SK-N-SH (cell line): Measurements from ENCODE around the gene TP73. TPM values are rescaled to one million over a fixed set of nuclear protein-coding genes. Genes with fewer than 3 reads are reported as not detected.
A peak's percentile ranks its signal among the peaks of the same experiment; 100 is the strongest.

Source experiments
- CTCF ChIA-PET: fragments of 300-600, 350-600 bp; formaldehyde crosslinking; extraction: SDS; loops from one replicate; lab custom pipeline; 2021; lab: Yijun Ruan, JAX
- POLR2A ChIA-PET: fragments of 350-600 bp; sonication (Branson Sonifier 250); formaldehyde crosslinking; extraction: SDS; loops from one replicate; lab custom pipeline; 2020; ENCODE audit warnings: antibody characterized with exemption, inconsistent platforms; lab: Yijun Ruan, JAX
- DNase-seq: peaks from one replicate; pipeline ENCODE4 v3.0.0; 2012
- H2AFZ ChIP-seq: fragments of 200-600 bp; sonication (generic); 2 replicates; pipeline ENCODE4 v1.8.1; 2016; ENCODE audit warnings: antibody characterized with exemption, mild to moderate bottlenecking, low read depth
- H3F3A ChIP-seq: fragments of 200-600 bp; sonication (generic); replicated peaks from 2 replicates; pipeline ENCODE3; 2016; ENCODE audit warnings: antibody characterized with exemption, mild to moderate bottlenecking; ENCODE audit not compliant: insufficient read depth
- H3K27ac ChIP-seq, 2 experiments: fragments of 200-500 bp in 1 of 2; fragments of 200-600 bp in 1 of 2; sonication (Bioruptor generic) in 1 of 2; sonication (generic), shearing (Covaris generic) in 1 of 2; 2 replicates each; pipeline versions ENCODE4 v1.5.1 to v1.6.1; 2014 to 2016; ENCODE audit warnings: low read depth in 2 of 2, inconsistent platforms in 1 of 2, low read length in 1 of 2, mild to moderate bottlenecking in 1 of 2, mixed read lengths in 1 of 2
- H3K27me3 ChIP-seq: fragments of 200-600 bp; sonication (generic), shearing (Covaris generic); 2 replicates; pipeline ENCODE4 v1.6.1; 2016; ENCODE audit warnings: mixed run types; ENCODE audit not compliant: insufficient read depth
- H3K36me3 ChIP-seq, 2 experiments: fragments of 200-500 bp in 1 of 2; fragments of 200-600 bp in 1 of 2; sonication (Bioruptor generic) in 1 of 2; sonication (generic) in 1 of 2; replicated peaks in 1 of 2; 2 replicates each; pipeline versions ENCODE3 to v1.5.1; 2014 to 2016; ENCODE audit warnings: low read length in 1 of 2, mild to moderate bottlenecking in 1 of 2; ENCODE audit not compliant: insufficient read depth in 2 of 2, control insufficient read depth in 1 of 2
- H3K4me1 ChIP-seq, 2 experiments: fragments of 200-500 bp in 1 of 2; fragments of 200-600 bp in 1 of 2; sonication (Bioruptor generic) in 1 of 2; sonication (generic), shearing (Covaris generic) in 1 of 2; 2 replicates each; pipeline versions ENCODE4 v1.5.1 to v1.6.1; 2014 to 2016; ENCODE audit warnings: low read depth in 1 of 2, low read length in 1 of 2, mixed run types in 1 of 2; ENCODE audit not compliant: insufficient read depth in 2 of 2, control insufficient read depth in 1 of 2
- H3K4me2 ChIP-seq: fragments of 200-600 bp; sonication (generic), shearing (Covaris generic); 2 replicates; pipeline ENCODE4 v1.6.1; 2017; ENCODE audit warnings: mixed run types
- H3K4me3 ChIP-seq, 2 experiments: fragments of 200-500 bp in 1 of 2; fragments of 200-600 bp in 1 of 2; sonication (Bioruptor generic) in 1 of 2; sonication (generic), shearing (Covaris generic) in 1 of 2; 2 replicates each; pipeline versions ENCODE4 v1.5.1 to v1.8.1; 2014 to 2016; ENCODE audit warnings: low read depth in 2 of 2, inconsistent platforms in 1 of 2, low read length in 1 of 2, mild to moderate bottlenecking in 1 of 2, mixed read lengths in 1 of 2, moderate library complexity in 1 of 2
- H3K79me2 ChIP-seq: fragments of 200-600 bp; sonication (generic); 2 replicates; pipeline ENCODE4 v1.8.1; 2017; ENCODE audit warnings: mild to moderate bottlenecking; ENCODE audit not compliant: insufficient read depth
- H3K9ac ChIP-seq: fragments of 200-600 bp; sonication (generic); 2 replicates; pipeline ENCODE4 v1.6.1; 2017; ENCODE audit warnings: mixed run types
- H3K9me2 ChIP-seq: fragments of 200-600 bp; sonication (generic); 2 replicates; pipeline ENCODE4 v1.6.1; 2017; ENCODE audit warnings: mixed run types
- H3K9me3 ChIP-seq: fragments of 200-600 bp; sonication (generic); 2 replicates; pipeline ENCODE4 v1.6.1; 2017; ENCODE audit warnings: mixed run types, mild to moderate bottlenecking, moderate library complexity
- H4K20me1 ChIP-seq: fragments of 200-600 bp; sonication (generic); 2 replicates; pipeline ENCODE4 v1.6.1; 2017; ENCODE audit warnings: mild to moderate bottlenecking, mixed run types; ENCODE audit not compliant: insufficient read depth
- CHD2 ChIP-seq: fragments of 150-350 bp; IDR thresholded peaks from 2 replicates; pipeline ENCODE4 v1.6.1; 2018; ENCODE audit warnings: low read length; ENCODE audit not compliant: partially characterized antibody
- ELF1 ChIP-seq: IDR thresholded peaks from 2 replicates; pipeline ENCODE4 v1.4.0; 2012
- FOSL2 ChIP-seq: IDR thresholded peaks from 2 replicates; pipeline ENCODE4 v1.4.0; 2012; ENCODE audit warnings: low read depth, mild to moderate bottlenecking, moderate library complexity, borderline replicate concordance
- FOXJ3 ChIP-seq: sonication (generic); formaldehyde crosslinking; IDR thresholded peaks from 2 replicates; pipeline ENCODE4 v1.5.1; 2020; ENCODE audit warnings: mild to moderate bottlenecking, missing genetic modification reagents
- MEF2A ChIP-seq: IDR thresholded peaks from 2 replicates; pipeline ENCODE4 v1.4.0; 2012; ENCODE audit warnings: low read depth, borderline replicate concordance
- MXI1 ChIP-seq: IDR thresholded peaks from 2 replicates; pipeline ENCODE4 v1.6.1; 2012; ENCODE audit warnings: mild to moderate bottlenecking, low read depth, low read length, improper control_type of control experiment
- NFIC ChIP-seq: IDR thresholded peaks from 2 replicates; pipeline ENCODE4 v1.4.0; 2012; ENCODE audit warnings: borderline replicate concordance
- NRF1 ChIP-seq: IDR thresholded peaks from 2 replicates; pipeline ENCODE4 v1.6.1; 2012; ENCODE audit warnings: low read depth, mild to moderate bottlenecking, low read length
- POLR2AphosphoS5 ChIP-seq: IDR thresholded peaks from 2 replicates; pipeline ENCODE4 v1.6.1; 2012; ENCODE audit warnings: low read depth, low read length
- RAD21 ChIP-seq: IDR thresholded peaks from 2 replicates; pipeline ENCODE4 v1.6.1; 2012; ENCODE audit warnings: mild to moderate bottlenecking, low read length
- RCOR1 ChIP-seq: fragments of 150-350 bp; IDR thresholded peaks from 2 replicates; pipeline ENCODE4 v1.6.1; 2017; ENCODE audit warnings: antibody characterized with exemption, low read length
- RFX5 ChIP-seq: IDR thresholded peaks from 2 replicates; pipeline ENCODE4 v1.6.1; 2012; ENCODE audit warnings: mild to moderate bottlenecking, improper control_type of control experiment, low read length
- RXRA ChIP-seq: IDR thresholded peaks from 2 replicates; pipeline ENCODE4 v1.4.0; 2012; ENCODE audit warnings: low read depth, mild to moderate bottlenecking, borderline replicate concordance
- SIN3A ChIP-seq: IDR thresholded peaks from 2 replicates; pipeline ENCODE4 v1.6.1; 2012; ENCODE audit warnings: low read depth, mild to moderate bottlenecking, low read length, moderate library complexity, borderline replicate concordance
- SMC3 ChIP-seq: IDR thresholded peaks from 2 replicates; pipeline ENCODE4 v1.6.1; 2012; ENCODE audit warnings: low read depth, low read length, improper control_type of control experiment
- TAF1 ChIP-seq: IDR thresholded peaks from 2 replicates; pipeline ENCODE4 v1.6.1; 2012; ENCODE audit warnings: low read depth, mild to moderate bottlenecking, low read length, moderate library complexity, borderline replicate concordance
- TCF12 ChIP-seq: IDR thresholded peaks from 2 replicates; pipeline ENCODE4 v1.4.0; 2012
- YY1 ChIP-seq: IDR thresholded peaks from 2 replicates; pipeline ENCODE4 v1.4.0; 2012; ENCODE audit warnings: low read depth, mild to moderate bottlenecking
- WGBS: methylation state at CpG from one replicate; pipeline ENCODE4 v1.1.6; 2017; ENCODE audit warnings: low lambda C conversion rate; 5-methylcytosine and 5-hydroxymethylcytosine counted together
- polyA plus RNA-seq, 3 experiments: library from polyadenylated mRNA; depleted of rRNA; stranded (reverse); fragments of >200 nt; gene quantifications; 2 replicates each; pipeline ENCODE4 v1.2.3, GENCODE V29; 2012
- TF ChIP-seq, protein P1 (sequence below): IDR thresholded peaks from 2 replicates; pipeline ENCODE4; 2012
- TF ChIP-seq, protein P2 (sequence below): fragments of 150-350 bp; IDR thresholded peaks from 2 replicates; pipeline ENCODE4 v1.6.1; 2017; ENCODE audit warnings: antibody characterized with exemption, low read length, low read depth, borderline replicate concordance
- TF ChIP-seq, protein P3 (sequence below): IDR thresholded peaks from 2 replicates; pipeline ENCODE4 v1.4.0; 2012; ENCODE audit warnings: low read depth
- TF ChIP-seq, protein P4 (sequence below): fragments of 200-600 bp; sonication (generic); IDR thresholded peaks from 2 replicates; pipeline ENCODE4 v1.6.1; 2017; ENCODE audit warnings: antibody characterized with exemption, mild to moderate bottlenecking, moderate library complexity
- TF ChIP-seq, protein P5 (sequence below): IDR thresholded peaks from 2 replicates; pipeline ENCODE4 v1.4.0; 2012; ENCODE audit warnings: low read depth, borderline replicate concordance

Gene TP73
- polyA plus RNA-seq, 1 of the 3 experiments (the other 2 are of a cell fraction): 0.64 TPM

DNA sequence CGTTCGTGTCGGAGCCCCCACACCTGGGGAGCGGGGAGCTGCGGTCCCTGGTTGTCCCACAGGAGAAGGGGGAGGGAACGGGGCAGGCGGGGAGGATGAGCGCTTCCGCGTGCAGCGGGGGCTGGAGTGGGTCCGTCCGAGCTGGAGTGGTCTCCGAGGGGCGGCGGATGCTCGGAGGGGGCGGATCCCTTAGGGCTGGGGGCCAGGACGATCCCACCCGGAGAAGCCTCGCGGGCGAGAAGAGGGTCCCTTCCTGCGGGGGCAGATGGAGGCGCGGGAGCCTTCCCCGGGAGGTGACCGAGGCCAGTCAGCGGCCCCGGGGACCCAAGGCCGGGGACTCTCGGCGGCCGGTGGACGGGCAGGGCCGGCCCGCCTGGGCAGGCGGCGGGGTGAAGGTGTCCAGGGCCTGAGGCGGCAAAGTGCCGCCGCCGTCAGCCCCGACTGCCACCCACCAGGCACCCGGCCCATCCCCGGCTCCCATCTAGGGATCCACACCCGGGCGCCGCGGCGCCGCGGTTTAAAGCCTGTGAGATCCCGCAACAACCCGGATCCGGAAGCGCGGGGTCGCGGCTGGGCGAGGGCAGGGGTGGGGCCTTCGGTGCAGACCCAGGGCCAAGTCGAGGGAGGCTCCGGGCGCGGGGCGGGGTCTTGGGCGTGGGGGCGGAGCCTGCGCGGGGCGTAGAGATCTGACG is 94.7 kb downstream of the TP73 start (continued):
- TF ChIP-seq, protein P1, sequence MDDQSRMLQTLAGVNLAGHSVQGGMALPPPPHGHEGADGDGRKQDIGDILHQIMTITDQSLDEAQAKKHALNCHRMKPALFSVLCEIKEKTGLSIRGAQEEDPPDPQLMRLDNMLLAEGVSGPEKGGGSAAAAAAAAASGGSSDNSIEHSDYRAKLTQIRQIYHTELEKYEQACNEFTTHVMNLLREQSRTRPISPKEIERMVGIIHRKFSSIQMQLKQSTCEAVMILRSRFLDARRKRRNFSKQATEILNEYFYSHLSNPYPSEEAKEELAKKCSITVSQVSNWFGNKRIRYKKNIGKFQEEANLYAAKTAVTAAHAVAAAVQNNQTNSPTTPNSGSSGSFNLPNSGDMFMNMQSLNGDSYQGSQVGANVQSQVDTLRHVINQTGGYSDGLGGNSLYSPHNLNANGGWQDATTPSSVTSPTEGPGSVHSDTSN: no peak
- TF ChIP-seq SMC3 (no peak), TAF1 (peak; percentile 70; the same call in 1 of the 2 replicates), CHD2 (peak; percentile 84), FOXJ3 (CRISPR knock-in tag) (no peak), MXI1 (peak; percentile 51; the same call in 1 of the 2 replicates), TCF12 (no peak), MEF2A (no peak)
- TF ChIP-seq, protein P2, sequence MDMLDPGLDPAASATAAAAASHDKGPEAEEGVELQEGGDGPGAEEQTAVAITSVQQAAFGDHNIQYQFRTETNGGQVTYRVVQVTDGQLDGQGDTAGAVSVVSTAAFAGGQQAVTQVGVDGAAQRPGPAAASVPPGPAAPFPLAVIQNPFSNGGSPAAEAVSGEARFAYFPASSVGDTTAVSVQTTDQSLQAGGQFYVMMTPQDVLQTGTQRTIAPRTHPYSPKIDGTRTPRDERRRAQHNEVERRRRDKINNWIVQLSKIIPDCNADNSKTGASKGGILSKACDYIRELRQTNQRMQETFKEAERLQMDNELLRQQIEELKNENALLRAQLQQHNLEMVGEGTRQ: no peak
- TF ChIP-seq, protein P3, sequence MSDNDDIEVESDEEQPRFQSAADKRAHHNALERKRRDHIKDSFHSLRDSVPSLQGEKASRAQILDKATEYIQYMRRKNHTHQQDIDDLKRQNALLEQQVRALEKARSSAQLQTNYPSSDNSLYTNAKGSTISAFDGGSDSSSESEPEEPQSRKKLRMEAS: no peak

DNA sequence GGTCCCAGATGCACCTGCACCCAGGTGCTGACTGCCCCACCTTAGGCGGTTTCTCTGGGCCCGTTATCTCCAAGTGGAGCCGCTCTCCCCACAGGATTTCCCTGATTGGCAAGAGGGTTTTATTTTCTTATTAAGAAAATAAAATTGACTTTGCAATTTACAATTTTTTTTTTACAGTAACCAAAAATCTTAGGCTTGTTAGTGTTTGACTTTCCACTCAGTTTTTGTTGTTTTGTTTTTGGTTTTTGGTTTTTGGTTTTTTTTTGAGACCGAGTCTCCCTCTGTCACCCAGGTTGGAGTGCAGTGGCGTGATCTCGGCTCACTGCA is 95.2 kb downstream of the TP73 start:
- 93% methylated on average over 3 of the region's 6 CpGs for WGBS
- Histone ChIP-seq H3K27ac (no peak overlapping the region; a peak in 1 of 4 replicates), H3K36me3 (peaks cover 0 to 8% of the 10 kb centered on the region in 2 experiments), H3K79me2 (peaks cover 4% of the 10 kb centered on the region; the same call in 1 of the 2 replicates), H3K9me2 (no peaks in the 10 kb centered on the region), H4K20me1 (no peaks in the 10 kb centered on the region), H3K9ac (peak overlapping the region; percentile 49; the same call in 1 of the 2 replicates), H3F3A (peaks cover 10% of the 10 kb centered on the region), H3K4me2 (peak overlapping the region; percentile 75), H3K27me3 (no peaks in the 10 kb centered on the region), H3K4me3 (peak overlapping the region; percentile 56 to 79), H3K4me1 (peaks cover 0 to 28% of the 10 kb centered on the region in 2 experiments; a peak in 1 of 4 replicates), H2AFZ (peak overlapping the region; percentile 87), H3K9me3 (no peaks in the 10 kb centered on the region)
- no peak for TF ChIP-seq ELF1
- TF ChIP-seq, protein P2: no peak
- no peak for TF ChIP-seq NFIC
- TF ChIP-seq, protein P4, sequence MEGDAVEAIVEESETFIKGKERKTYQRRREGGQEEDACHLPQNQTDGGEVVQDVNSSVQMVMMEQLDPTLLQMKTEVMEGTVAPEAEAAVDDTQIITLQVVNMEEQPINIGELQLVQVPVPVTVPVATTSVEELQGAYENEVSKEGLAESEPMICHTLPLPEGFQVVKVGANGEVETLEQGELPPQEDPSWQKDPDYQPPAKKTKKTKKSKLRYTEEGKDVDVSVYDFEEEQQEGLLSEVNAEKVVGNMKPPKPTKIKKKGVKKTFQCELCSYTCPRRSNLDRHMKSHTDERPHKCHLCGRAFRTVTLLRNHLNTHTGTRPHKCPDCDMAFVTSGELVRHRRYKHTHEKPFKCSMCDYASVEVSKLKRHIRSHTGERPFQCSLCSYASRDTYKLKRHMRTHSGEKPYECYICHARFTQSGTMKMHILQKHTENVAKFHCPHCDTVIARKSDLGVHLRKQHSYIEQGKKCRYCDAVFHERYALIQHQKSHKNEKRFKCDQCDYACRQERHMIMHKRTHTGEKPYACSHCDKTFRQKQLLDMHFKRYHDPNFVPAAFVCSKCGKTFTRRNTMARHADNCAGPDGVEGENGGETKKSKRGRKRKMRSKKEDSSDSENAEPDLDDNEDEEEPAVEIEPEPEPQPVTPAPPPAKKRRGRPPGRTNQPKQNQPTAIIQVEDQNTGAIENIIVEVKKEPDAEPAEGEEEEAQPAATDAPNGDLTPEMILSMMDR: no peak
- TF ChIP-seq NRF1: no peak
- no peak for TF ChIP-seq SIN3A
- TF ChIP-seq MEF2A: no peak
- no peak for TF ChIP-seq RCOR1
- TF ChIP-seq, protein P1: no peak
- no peak for TF ChIP-seq FOSL2
- no peak for TF ChIP-seq RXRA
- TF ChIP-seq CHD2: no peak
- TF ChIP-seq RFX5: no peak
- no peak for TF ChIP-seq SMC3
- TF ChIP-seq YY1: no peak
- TF ChIP-seq, protein P5, sequence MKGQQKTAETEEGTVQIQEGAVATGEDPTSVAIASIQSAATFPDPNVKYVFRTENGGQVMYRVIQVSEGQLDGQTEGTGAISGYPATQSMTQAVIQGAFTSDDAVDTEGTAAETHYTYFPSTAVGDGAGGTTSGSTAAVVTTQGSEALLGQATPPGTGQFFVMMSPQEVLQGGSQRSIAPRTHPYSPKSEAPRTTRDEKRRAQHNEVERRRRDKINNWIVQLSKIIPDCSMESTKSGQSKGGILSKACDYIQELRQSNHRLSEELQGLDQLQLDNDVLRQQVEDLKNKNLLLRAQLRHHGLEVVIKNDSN: no peak
- TF ChIP-seq POLR2AphosphoS5: no peak
- no peak for TF ChIP-seq RAD21
- no peak for TF ChIP-seq FOXJ3 (CRISPR knock-in tag)
- POLR2A ChIA-PET: no interaction called here
- DNase-seq: no peak
- CTCF ChIA-PET: interaction anchor here (1.1 to 1.5 kb wide), 2 partner anchors 20 to 23 kb away, joined by 3 to 4 read pairs; no protein-coding TSS in a partner anchor
